ENCODE data around the gene CENPU. TPM values are rescaled to one million over a fixed set of nuclear protein-coding genes. Genes with fewer than 3 reads are reported as not detected.

CENPU gene
- total RNA-seq, 1 experiment from 2014 or later = 124 TPM

DNA sequence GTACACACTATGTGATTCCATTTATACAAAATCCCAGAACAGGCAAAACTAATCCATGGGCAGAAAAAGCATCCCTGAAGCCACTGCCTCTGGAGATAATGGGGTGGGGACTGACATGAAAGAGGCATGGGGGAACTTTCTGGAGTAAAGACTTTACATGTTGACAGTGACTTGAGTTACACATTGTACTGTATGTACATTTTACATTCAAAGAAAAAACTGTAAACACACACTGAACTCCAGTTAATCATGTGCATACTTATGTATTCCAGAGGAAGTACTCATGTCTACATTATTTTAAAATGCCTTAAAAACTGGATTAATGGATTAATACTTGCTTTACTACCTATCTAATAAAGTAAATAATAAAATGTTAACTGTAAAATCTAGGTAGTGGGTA, 21.6 kb downstream of the CENPU start:
- no peak overlapping the region for H3K9ac ChIP-seq (ENCODE audit: extremely low read depth, insufficient read length, low read length)
- H3K4me1 Mint-ChIP-seq = no peaks in the 10 kb centered on the region
- H3K4me3 Mint-ChIP-seq = no peak overlapping the region; a peak in 1 of 5 replicates
- H4K8ac ChIP-seq (replicated peaks; ENCODE audit: insufficient read length, low read depth, low read length) = no peak overlapping the region
- H2AK5ac ChIP-seq (ENCODE audit: insufficient read length, low read length) = no peak overlapping the region
- DNase-seq = no peak
- H3K79me1 ChIP-seq (ENCODE audit: insufficient read depth, low read depth, low read length, poor library complexity, severe bottlenecking) = no peaks in the 10 kb centered on the region
- H3K27me3 ChIP-seq (ENCODE audit: insufficient read depth, low read length) = no peaks in the 10 kb centered on the region
- H3K9me3 Mint-ChIP-seq = no peaks in the 10 kb centered on the region
- H2BK12ac ChIP-seq (ENCODE audit: insufficient read length, low read depth, low read length) = no peak overlapping the region
- no peak overlapping the region for H4K91ac ChIP-seq (ENCODE audit: insufficient read length, low read depth, low read length)
- H3K56ac ChIP-seq (ENCODE audit: insufficient read length, low read depth, low read length) = no peak overlapping the region
- TF ChIP-seq CTCF (conservative IDR thresholded peaks at IDR 0.05) = no peak
- no peak overlapping the region for H2BK15ac ChIP-seq (ENCODE audit: low read depth, low read length)
- no peaks in the 10 kb centered on the region for H4K20me1 ChIP-seq (ENCODE audit: control insufficient read depth, insufficient read depth, insufficient read length)
- H2BK120ac ChIP-seq (ENCODE audit: low read depth, low read length, poor library complexity, severe bottlenecking) = no peak overlapping the region
- H3K27ac Mint-ChIP-seq = no peak overlapping the region
- no peak overlapping the region for H2BK5ac ChIP-seq (ENCODE audit: insufficient read length, low read length)
- H2BK20ac ChIP-seq (ENCODE audit: low read depth, low read length, poor library complexity, severe bottlenecking) = no peak overlapping the region
- H3K23me2 ChIP-seq (ENCODE audit: insufficient read length, low read depth, low read length, poor library complexity, severe bottlenecking) = no peaks in the 10 kb centered on the region
- H3K79me2 ChIP-seq (ENCODE audit: insufficient read depth, low read length) = no peaks in the 10 kb centered on the region
- H3T11ph ChIP-seq (ENCODE audit: low read length) = no peak overlapping the region
- no peak overlapping the region for H3K23ac ChIP-seq (ENCODE audit: insufficient read length, low read depth, low read length)
- no peak overlapping the region for H3K4me2 ChIP-seq (ENCODE audit: insufficient read depth, insufficient read length, low read length)
- no peak overlapping the region for H3K18ac ChIP-seq (ENCODE audit: insufficient read length, low read depth, low read length)
- H4K5ac ChIP-seq (ENCODE audit: insufficient read length, low read depth, low read length) = no peak overlapping the region
- no peaks in the 10 kb centered on the region for H3K27me3 Mint-ChIP-seq (ENCODE audit: low read depth)
- H3K4me1 ChIP-seq (ENCODE audit: insufficient read depth, low read length) = no peaks in the 10 kb centered on the region
- H3K9me3 ChIP-seq (ENCODE audit: control insufficient read depth, low read depth, low read length) = no peaks in the 10 kb centered on the region
- H3K36me3 Mint-ChIP-seq (ENCODE audit: insufficient read depth in 1 of 3, low read depth in 3 of 3) = peaks cover 45 to 90% (median 88%) of the 10 kb centered on the region in 3 experiments; a peak in 6 of 7 replicates
- H3K14ac ChIP-seq (ENCODE audit: insufficient read depth, low read length) = no peak overlapping the region
- no peak overlapping the region for H2AFZ ChIP-seq (ENCODE audit: low read length)
- no peak overlapping the region for H3K27ac ChIP-seq (ENCODE audit: insufficient read length, low read depth, low read length)
- no peak overlapping the region for H3K4ac ChIP-seq (ENCODE audit: low read depth, low read length)

All from H9 (cell line).